ENCODE data around the gene ZGPAT. TPM values are rescaled to one million over a fixed set of nuclear protein-coding genes. Genes with fewer than 3 reads are reported as not detected.

The ZGPAT gene
- total RNA-seq, 1 donor from 2014 or later, result 25.5 TPM

DNA sequence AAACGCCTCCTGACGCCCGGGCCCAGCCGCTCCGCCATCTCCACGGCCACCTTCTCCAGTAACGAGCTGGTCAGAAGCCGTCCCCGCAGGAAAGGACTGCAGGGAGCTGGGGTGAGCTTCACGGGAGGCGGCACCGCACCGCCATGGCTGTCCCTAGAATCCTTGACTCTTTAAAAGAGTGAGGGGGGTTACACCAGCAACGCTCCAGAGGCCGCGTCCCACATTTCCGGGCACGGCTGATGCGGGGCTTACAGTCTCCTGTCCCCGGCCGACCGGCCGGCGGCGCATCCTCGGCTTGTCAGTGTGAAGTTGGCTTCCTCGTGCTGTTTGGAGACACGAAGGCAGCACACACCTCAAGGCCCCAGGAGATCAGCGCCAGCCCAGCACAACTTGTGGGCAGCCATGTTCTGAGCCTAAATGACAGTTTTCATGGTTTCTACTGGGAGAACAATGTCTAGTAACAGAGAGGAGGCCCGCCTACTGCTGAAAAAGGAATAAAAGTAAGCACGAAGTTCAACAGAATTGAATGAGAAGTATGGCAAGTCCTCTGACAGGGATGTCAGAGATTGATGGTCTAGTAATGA, 62.1 kb downstream of the ZGPAT start:
- Histone ChIP-seq H3K36me3 (ENCODE audit: control insufficient read depth, insufficient read depth, low read length) (no peaks in the 10 kb centered on the region), H3K4me3 (ENCODE audit: low read depth, low read length) (no peak overlapping the region), H3K27me3 (ENCODE audit: control insufficient read depth, insufficient read depth, low read length) (peaks cover 6% of the 10 kb centered on the region)
- FAIRE-seq, result no peak
- DNase-seq (ENCODE audit: low read depth), result no peak
- TF ChIP-seq, protein P1, sequence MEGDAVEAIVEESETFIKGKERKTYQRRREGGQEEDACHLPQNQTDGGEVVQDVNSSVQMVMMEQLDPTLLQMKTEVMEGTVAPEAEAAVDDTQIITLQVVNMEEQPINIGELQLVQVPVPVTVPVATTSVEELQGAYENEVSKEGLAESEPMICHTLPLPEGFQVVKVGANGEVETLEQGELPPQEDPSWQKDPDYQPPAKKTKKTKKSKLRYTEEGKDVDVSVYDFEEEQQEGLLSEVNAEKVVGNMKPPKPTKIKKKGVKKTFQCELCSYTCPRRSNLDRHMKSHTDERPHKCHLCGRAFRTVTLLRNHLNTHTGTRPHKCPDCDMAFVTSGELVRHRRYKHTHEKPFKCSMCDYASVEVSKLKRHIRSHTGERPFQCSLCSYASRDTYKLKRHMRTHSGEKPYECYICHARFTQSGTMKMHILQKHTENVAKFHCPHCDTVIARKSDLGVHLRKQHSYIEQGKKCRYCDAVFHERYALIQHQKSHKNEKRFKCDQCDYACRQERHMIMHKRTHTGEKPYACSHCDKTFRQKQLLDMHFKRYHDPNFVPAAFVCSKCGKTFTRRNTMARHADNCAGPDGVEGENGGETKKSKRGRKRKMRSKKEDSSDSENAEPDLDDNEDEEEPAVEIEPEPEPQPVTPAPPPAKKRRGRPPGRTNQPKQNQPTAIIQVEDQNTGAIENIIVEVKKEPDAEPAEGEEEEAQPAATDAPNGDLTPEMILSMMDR (IDR thresholded peaks at IDR 0.05; ENCODE audit: insufficient read depth, low read length, severe bottlenecking), result no peak

DNA sequence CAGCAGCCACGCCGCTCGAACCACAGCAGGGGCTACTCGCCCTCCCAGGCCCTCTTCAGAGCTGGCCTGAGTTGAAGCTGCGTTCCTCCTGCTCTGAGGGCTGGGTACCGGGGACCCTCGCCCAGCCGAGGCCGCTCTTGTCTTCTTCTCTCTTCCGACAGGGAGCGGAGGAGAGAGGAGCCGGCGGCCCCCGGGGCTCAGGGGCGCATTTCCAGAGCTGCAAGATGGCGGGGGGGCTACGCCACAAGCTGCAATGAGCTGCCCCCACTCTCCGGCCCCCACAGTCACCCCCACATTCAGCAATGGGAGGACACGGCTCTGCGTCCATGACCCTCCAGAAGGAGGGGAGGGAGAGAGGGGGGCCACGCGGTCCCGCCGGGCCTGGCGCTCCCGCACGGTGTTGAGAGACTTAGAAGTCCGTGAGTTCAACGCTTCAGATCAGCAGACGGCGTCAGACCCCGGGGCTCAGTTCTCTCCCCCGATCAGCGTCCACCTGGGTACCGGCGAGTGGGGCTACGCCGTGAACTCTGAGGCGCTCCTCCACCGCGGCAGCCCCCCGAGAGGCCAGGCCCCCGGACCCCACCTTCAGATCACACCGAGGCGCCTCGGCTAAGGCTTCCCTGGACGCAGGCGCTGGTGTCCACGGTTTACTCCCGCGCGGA, 63.3 kb downstream of the ZGPAT start:
- FAIRE-seq (no peak), DNase-seq (ENCODE audit: low read depth) (no peak)
- TF ChIP-seq, protein P1 (IDR thresholded peaks at IDR 0.05; ENCODE audit: insufficient read depth, low read length, severe bottlenecking), result no peak
- Histone ChIP-seq H3K4me3 (ENCODE audit: low read depth, low read length) (no peak overlapping the region), H3K27me3 (ENCODE audit: control insufficient read depth, insufficient read depth, low read length) (peaks cover 6% of the 10 kb centered on the region), H3K36me3 (ENCODE audit: control insufficient read depth, insufficient read depth, low read length) (no peaks in the 10 kb centered on the region)

DNA sequence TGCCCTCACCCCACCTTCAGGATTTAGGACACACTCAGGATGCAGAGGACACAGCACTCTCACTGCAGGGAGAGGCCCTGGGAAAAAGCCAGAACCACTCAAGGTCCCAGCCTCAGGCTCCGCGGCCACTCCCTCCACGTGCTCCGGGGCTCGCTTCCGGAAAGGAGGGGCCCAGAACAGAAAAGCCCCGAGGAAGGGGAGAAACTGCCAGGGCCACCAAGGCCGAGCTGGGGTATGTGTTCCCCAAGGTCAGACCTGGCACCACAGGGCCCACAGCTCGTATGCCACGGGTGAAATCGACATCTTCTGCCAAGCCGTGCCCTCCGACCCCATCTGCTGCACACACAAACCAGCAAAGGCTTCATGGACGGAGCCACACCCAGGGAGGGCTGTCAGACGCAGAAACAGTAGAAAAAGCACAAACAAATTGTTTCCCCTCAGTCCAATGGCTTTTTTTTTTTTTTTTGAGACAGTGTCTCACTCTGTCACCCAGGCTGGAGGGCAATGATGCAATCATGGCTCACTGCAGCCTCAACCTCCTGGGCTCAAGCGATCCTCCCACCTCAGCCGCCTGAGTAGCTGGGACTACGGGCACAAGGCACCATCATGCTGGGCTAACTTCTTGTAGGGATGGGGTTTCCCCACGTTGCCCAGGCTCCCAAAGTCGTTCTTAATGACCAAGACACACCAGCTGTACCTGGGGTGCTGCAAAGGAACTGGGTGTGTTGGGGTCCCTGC, 65.1 kb downstream of the ZGPAT start:
- DNase-seq (ENCODE audit: low read depth) (no peak), FAIRE-seq (no peak)
- Histone ChIP-seq H3K36me3 (ENCODE audit: control insufficient read depth, insufficient read depth, low read length) (no peaks in the 10 kb centered on the region), H3K4me3 (ENCODE audit: low read depth, low read length) (no peak overlapping the region), H3K27me3 (ENCODE audit: control insufficient read depth, insufficient read depth, low read length) (peaks cover 6% of the 10 kb centered on the region)
- TF ChIP-seq, protein P1 (IDR thresholded peaks at IDR 0.05; ENCODE audit: insufficient read depth, low read length, severe bottlenecking), result no peak

DNA sequence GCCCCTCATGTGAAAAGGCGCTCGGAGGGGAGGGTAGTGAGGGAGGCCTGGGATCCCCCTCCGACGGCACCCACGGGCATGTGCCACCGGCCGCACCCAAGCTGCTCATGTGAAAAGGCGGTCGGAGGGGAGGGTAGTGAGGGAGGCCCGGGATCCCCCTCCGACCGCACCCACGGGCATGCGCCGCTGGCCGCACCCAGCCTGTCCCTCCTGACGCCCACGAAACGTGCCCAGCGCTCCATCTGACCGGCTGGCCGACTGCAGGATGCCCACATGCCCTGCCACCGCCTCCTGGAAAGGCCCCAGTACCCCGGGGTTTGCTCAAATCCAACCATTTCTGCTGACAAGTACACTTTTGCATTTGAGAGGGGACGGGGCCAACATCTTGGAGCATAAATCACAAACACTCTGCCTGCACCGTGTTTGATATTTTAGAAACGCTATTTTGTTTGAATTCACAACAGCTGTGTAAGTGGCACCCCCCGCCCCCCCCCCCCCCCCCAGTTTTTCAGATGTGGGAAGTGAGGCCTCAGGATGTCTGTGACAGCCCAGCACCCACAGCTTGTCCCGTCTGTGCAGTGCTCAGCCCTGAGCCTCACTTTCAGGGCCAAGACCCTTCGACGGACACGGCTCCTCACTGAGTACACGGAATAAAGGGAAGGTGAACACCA, 65.9 kb downstream of the ZGPAT start:
- DNase-seq (ENCODE audit: low read depth) (no peak), FAIRE-seq (no peak)
- no peaks in the 10 kb centered on the region for H3K36me3 ChIP-seq (ENCODE audit: control insufficient read depth, insufficient read depth, low read length)
- peaks cover 6% of the 10 kb centered on the region for H3K27me3 ChIP-seq (ENCODE audit: control insufficient read depth, insufficient read depth, low read length)
- TF ChIP-seq, protein P1 (IDR thresholded peaks at IDR 0.05; ENCODE audit: insufficient read depth, low read length, severe bottlenecking), result no peak
- H3K4me3 ChIP-seq (ENCODE audit: low read depth, low read length), result no peak overlapping the region

DNA sequence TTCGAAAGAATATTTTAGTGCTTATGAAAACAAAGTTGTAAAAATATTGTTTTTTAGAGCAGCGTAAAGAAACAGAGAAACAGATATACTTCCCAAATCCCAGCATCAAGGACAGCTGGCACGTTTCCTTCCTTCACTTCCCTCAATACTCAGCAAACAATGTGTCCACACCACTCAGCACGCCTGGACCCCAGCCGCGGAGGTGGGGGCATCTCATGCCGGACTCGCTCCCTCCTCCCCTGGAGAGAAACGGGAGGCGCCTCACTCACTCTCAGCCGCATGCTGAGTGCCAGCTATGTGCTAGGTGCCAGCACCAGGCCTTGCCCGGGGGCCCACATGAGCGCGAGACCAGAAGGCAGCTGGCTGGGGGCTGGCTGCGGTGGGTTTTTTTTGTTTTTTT, 66.5 kb downstream of the ZGPAT start:
- H3K4me3 ChIP-seq (ENCODE audit: low read depth, low read length), result no peak overlapping the region
- FAIRE-seq (no peak), DNase-seq (ENCODE audit: low read depth) (no peak)
- TF ChIP-seq, protein P1 (IDR thresholded peaks at IDR 0.05; ENCODE audit: insufficient read depth, low read length, severe bottlenecking), result no peak
- H3K27me3 ChIP-seq (ENCODE audit: control insufficient read depth, insufficient read depth, low read length), result peaks cover 6% of the 10 kb centered on the region
- H3K36me3 ChIP-seq (ENCODE audit: control insufficient read depth, insufficient read depth, low read length), result no peaks in the 10 kb centered on the region
